ENCODE measurements around the gene EXOC5.

Gene EXOC5

DNA sequence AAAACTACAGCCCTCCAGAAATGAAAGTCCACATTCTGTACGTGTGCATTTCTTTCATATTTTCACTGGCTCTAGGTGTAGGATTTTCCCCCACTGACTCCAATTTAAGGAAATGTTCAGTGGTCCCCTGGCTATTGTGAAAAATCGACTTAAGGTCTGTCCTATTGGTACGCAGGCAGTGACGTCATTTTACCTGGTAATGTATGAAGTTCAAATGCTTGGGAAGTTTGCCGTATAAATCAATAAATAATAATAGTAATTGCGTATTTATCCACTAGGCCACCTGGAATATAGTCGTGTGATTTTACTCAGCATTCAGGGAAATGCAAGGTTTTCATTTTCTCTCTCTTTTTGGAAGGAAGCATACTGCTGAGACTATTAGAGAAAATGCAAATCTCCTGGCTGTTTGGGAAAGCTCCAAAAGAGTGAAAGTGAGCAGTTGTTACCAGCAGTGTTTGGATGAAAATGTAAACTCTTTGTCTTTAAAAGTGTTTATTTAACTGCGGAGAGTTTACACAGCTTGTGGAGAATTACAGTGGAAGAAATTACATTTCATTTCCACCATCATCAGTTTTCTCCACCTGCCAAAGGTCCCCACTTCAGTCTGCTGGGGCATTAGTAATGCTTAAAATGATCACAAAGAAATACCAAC lies 107.0 kb downstream of the EXOC5 start:
- DNase-seq = no peak

DNA sequence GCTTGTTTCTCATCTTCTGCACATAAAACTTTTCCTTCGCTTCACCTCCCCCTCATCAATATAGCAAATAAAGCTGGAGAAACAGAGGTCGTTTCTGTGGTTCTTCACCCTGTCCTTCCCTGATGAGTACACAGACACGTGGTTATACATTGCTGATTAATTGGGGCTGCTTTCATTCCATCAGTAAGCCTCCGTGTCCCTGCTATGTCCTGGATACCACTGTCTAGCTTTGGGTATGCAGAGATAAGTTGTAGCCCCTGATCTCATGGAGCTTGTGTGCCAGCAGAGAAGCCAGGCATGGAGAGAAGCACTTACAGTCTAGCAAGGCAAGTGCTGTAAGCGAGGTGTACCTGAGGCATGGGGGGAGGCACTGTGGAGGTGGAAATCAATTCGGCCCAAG lies 108.4 kb downstream of the EXOC5 start:
- DNase-seq = no peak

DNA sequence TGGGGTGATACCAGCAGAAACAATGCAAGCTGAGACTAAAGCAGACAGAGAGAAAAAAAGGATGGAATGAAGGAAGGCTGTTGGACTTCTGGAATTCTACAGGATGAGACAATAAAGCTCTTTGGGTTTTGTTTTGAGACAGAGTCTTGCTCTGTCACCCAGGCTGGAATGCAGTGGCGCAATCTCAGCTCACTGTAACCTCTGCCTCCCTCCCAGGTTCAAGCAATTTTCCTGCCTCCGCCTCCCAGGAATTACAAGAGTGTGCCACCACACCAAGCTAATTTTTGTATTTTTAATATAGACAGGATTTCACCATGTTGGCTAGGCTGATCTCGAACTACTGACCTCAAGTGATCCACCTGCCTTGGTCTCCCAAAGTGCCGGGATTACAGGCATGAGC lies 115.4 kb downstream of the EXOC5 start:
- DNase-seq = no peak

All from fibroblast of skin of scalp (primary cell).